HepG2 (cell line): ENCODE measurements around the gene GALR2. TPM values are rescaled to one million over a fixed set of nuclear protein-coding genes. Genes with fewer than 3 reads are reported as not detected.

Source experiments
- ETS1 ChIP-seq: sonication (generic); formaldehyde crosslinking; IDR thresholded peaks from 2 replicates; pipeline ENCODE4 v1.4.0; 2020; ENCODE audit warnings: missing genetic modification reagents
- ETV5 ChIP-seq: IDR thresholded peaks from 2 replicates; pipeline ENCODE4 v1.6.1; 2018; ENCODE audit warnings: missing biosample characterization, missing genetic modification reagents, inconsistent platforms, borderline replicate concordance
- MAX ChIP-seq: IDR thresholded peaks from 2 replicates; pipeline ENCODE4 v1.6.1; 2012; ENCODE audit warnings: inconsistent platforms
- NR1H2 ChIP-seq: sonication (generic); formaldehyde crosslinking; IDR thresholded peaks from 2 replicates; pipeline ENCODE4 v1.8.1; 2022; ENCODE audit warnings: low read depth, missing genetic modification reagents, borderline replicate concordance
- PAXIP1 ChIP-seq: sonication (generic); formaldehyde crosslinking; conservative IDR thresholded peaks from 2 replicates; pipeline ENCODE4 v1.4.0; 2020; ENCODE audit warnings: mild to moderate bottlenecking, missing genetic modification reagents, moderate library complexity
- ZNF263 ChIP-seq: sonication (generic); formaldehyde crosslinking; IDR thresholded peaks from 2 replicates; pipeline ENCODE4 v1.4.0; 2020; ENCODE audit warnings: missing genetic modification reagents
- ZNF451 ChIP-seq: sonication (generic); formaldehyde crosslinking; IDR thresholded peaks from 2 replicates; pipeline ENCODE4 v1.5.0; 2020; ENCODE audit warnings: mild to moderate bottlenecking, missing genetic modification reagents
- ZNF512 ChIP-seq: sonication (generic); formaldehyde crosslinking; IDR thresholded peaks from 2 replicates; pipeline ENCODE4 v1.4.0; 2020; ENCODE audit warnings: mild to moderate bottlenecking, missing genetic modification reagents
- ZNF609 ChIP-seq: sonication (generic); formaldehyde crosslinking; IDR thresholded peaks from 2 replicates; pipeline ENCODE4 v1.4.0; 2020; ENCODE audit warnings: mild to moderate bottlenecking, missing genetic modification reagents, borderline replicate concordance
- ZNF687 ChIP-seq: sonication (generic); formaldehyde crosslinking; IDR thresholded peaks from 2 replicates; pipeline ENCODE4 v1.5.1; 2020; ENCODE audit warnings: mild to moderate bottlenecking, missing genetic modification reagents, moderate library complexity
- polyA plus RNA-seq, 8 experiments: library from polyadenylated mRNA; depleted of rRNA in 3 of 8; stranded (reverse) in 7 of 8; unstranded in 1 of 8; fragments of >200 nt; fragmentation: Illumina TruSeq in 4 of 8; extraction: Trizol in 4 of 8; gene quantifications; 2 replicates each; pipeline versions ENCODE4 v1.2.1 to v1.2.3, GENCODE V29; 2011 to 2016; ENCODE audit warnings: low read depth in 4 of 8, missing spikeins in 1 of 8, mixed read lengths in 1 of 8; ENCODE audit not compliant: insufficient read depth in 1 of 8
- total RNA-seq, 5 experiments: library from RNA; depleted of rRNA; stranded (reverse); fragments of >200 nt; fragmentation: Illumina TruSeq; extraction: Trizol; gene quantifications; 2 replicates each; pipeline ENCODE4 v1.2.3, GENCODE V29; 2016; ENCODE audit warnings: low read depth in 1 of 5

GALR2 gene
- total and polyA plus RNA-seq, 2 of the 13 experiments (the other 11 are each of a cell fraction or from before 2014, with no cell fraction given): 0.48 to 0.58 TPM

GRCh38 chr17:76074390-76075363 lies at the start of gene GALR2 (continued):
- TF ChIP-seq ZNF687 (CRISPR knock-in tag): peak; percentile 63
- 0 out of 2 replicates have a peak, but pooled peaks have one; percentile 59 for TF ChIP-seq NR1H2
- TF ChIP-seq MAX: peak; percentile 26
- 0 out of 2 replicates have a peak, but pooled peaks have one; percentile 2 for TF ChIP-seq ZNF609 (CRISPR knock-in tag)
- 0 out of 2 replicates have a peak, but pooled peaks have one; percentile 35 for TF ChIP-seq ZNF451 (CRISPR knock-in tag)
- 0 out of 2 replicates have a peak, but pooled peaks have one; percentile 41 for TF ChIP-seq ETS1
- no peak for TF ChIP-seq ETV5 (CRISPR knock-in tag)
- TF ChIP-seq PAXIP1 (CRISPR knock-in tag): 0 out of 2 replicates have a peak, but pooled peaks have one; percentile 10
- no peak for TF ChIP-seq ZNF512 (CRISPR knock-in tag)
- TF ChIP-seq ZNF263 (CRISPR knock-in tag): peak; percentile 90
